ENCODE data around the gene FBLN2. TPM values are rescaled to one million over a fixed set of nuclear protein-coding genes. Genes with fewer than 3 reads are reported as not detected.

FBLN2 gene
- total RNA-seq, 1 experiment from 2014 or later = 7.4 TPM

DNA sequence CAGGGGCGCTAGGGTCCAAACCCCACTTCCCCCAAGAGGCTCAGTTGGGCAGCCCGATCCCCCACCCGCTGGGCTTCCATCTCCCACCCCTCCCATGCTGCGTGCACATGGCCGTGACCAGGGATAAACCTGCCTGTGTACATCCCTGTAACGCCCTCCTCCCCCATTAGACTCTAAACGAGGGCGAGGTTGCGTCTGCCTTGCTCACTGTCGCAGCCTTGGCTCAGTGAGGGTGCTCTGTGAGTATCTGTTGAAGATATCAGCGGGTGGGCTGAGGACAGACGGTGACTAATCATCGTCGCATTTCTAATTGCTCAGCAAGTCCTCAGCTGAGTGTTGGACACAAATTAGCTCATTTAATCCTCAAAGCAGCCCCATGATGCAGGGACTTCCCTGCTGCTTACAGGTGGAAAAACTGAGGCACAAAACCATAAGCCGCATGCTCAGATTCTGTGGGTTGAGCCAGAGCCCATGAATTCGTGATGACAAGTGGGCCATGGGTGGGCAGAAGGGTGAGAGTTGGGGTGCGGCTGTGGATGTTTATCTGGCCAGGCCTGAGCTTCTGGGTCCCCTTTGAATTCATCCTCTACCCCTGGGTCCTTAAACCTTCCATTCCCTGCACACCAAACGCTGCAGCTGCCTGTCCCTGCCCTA, 26.0 kb downstream of the FBLN2 start:
- no peak overlapping the region for H3K4me3 ChIP-seq
- H3K9me3 ChIP-seq (replicated peaks) = no peaks in the 10 kb centered on the region
- H3K27me3 ChIP-seq (replicated peaks) = no peaks in the 10 kb centered on the region
- DNase-seq (ENCODE audit: low read depth in 1 of 2, low spot score in 2 of 2) = no peak
- no peaks in the 10 kb centered on the region for H3K4me1 ChIP-seq (replicated peaks)
- H3K27ac ChIP-seq = no peak overlapping the region
- no peaks in the 10 kb centered on the region for H3K36me3 ChIP-seq

DNA sequence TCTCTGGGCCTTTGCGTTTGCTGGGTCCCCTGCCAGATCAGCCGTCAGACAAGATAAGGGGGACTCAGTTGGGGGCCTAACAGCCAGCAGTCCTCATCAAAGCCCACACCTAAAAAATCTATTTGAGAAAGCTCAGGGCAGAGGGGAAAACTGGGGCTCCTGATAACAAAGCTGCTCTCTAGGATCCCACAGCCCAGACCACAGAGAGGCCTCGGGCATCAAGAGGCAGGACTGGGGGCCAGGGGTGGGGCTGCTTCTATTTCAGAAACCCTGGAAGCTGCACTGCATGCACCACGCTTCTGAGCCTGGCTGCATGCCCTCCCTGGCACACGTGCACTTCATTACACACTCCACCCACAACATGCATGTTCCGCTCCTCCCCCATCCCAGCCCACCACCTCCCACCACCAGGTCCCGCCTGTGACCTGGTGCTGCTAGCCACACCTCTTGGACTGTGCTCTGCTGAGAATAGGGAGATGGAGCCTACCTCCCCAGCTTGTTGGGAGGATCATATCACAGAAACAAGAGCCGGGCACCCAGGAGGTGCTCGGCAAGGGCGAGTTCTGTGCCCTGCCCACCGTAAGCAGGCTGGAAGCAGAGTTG, 26.6 kb downstream of the FBLN2 start:
- no peak for DNase-seq (ENCODE audit: low read depth in 1 of 2, low spot score in 2 of 2)
- no peak overlapping the region for H3K4me3 ChIP-seq
- no peaks in the 10 kb centered on the region for H3K36me3 ChIP-seq
- H3K4me1 ChIP-seq (replicated peaks) = no peaks in the 10 kb centered on the region
- H3K27ac ChIP-seq = no peak overlapping the region
- no peaks in the 10 kb centered on the region for H3K27me3 ChIP-seq (replicated peaks)
- H3K9me3 ChIP-seq (replicated peaks) = no peaks in the 10 kb centered on the region

DNA sequence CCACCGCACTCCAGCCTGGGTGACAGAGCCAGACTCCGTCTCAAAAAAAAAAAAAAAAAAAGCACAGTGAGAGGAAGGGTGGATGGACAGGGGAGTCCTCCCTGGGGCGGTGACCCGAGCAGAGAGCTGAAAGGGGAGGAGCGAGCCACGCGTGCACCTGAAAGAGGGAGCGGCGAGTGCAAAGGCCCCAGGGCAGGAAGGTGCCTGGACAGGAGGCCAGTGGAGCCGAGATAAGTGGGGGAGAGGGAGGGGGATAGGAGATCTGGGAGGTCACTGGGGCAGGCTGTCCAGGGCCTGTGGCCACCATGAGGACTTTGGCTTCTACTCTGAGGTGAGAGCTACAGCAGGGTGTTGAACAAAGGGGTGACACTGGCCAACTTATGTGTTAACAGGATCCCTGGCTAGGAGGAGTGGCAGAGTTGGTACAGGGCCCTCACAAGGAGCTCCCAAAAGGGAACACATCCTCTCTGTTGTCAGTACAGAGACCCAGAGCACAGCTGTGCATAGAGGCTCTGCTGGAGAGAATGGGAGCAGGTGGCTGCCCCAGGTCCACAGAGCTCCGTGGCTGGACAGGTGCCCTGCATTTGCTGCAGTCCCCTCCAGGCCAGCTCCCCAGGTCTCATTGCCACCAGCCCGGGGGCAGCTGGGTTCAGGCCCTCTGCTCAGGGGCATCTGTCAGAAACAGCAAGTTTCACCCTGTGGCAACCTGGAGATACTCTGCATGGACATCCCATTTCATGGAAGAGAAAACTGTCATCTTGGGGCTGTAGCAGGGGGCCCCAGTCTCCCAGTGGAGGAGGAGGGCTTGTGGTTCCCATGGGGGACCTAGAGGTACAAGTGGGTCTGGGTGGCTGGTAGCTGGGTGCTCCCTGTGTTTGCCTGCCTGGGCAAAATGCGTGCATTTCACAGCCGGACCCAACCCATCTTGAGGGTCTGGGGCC, 28.5 kb downstream of the FBLN2 start:
- Histone ChIP-seq H3K36me3 (no peaks in the 10 kb centered on the region), H3K4me1 (replicated peaks) (no peaks in the 10 kb centered on the region), H3K9me3 (replicated peaks) (no peaks in the 10 kb centered on the region), H3K4me3 (no peak overlapping the region), H3K27ac (no peak overlapping the region), H3K27me3 (replicated peaks) (no peaks in the 10 kb centered on the region)
- DNase-seq (ENCODE audit: low read depth in 1 of 2, low spot score in 2 of 2) = no peak

DNA sequence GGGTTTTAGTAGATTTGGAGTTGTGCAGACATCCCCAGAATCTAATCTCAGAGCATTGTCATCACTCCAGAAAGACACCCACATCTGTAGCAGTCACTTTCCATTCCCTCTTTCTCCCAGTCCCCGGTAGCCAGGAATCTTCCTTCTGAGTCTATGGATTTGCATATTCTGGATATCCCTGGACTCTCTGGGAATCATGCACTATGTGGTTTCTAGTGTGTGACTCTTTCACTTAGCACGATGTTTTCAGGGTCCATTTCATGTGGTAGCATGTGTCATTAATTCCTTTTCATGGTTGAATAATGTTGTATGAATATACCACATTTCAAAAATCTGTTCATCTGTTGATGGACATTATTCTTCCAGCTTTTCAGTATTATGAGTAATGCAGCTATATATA, 29.3 kb downstream of the FBLN2 start:
- H3K4me3 ChIP-seq = no peak overlapping the region
- no peak overlapping the region for H3K27ac ChIP-seq
- H3K9me3 ChIP-seq (replicated peaks) = no peaks in the 10 kb centered on the region
- no peak for DNase-seq (ENCODE audit: low read depth in 1 of 2, low spot score in 2 of 2)
- no peaks in the 10 kb centered on the region for H3K4me1 ChIP-seq (replicated peaks)
- no peaks in the 10 kb centered on the region for H3K27me3 ChIP-seq (replicated peaks)
- no peaks in the 10 kb centered on the region for H3K36me3 ChIP-seq

DNA sequence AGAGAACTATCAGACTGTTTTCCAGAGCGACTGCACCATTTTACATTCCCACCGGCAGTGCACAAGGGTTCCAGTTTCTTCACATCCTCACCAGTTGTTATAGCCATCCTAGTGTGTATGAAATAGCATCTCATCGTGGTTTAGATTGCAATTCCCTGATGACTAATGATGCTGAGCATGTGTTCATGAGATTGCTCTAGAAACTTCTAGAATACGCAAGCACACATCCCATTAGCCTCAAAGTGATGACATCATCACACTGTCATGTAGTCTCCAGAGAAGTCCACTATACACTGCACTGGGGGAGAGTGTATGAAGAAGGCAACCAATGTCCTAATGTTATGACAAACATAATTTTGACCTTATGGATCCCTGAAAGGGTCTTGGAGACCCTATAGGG, 30.1 kb downstream of the FBLN2 start:
- Histone ChIP-seq H3K27ac (no peak overlapping the region), H3K36me3 (no peaks in the 10 kb centered on the region), H3K4me3 (no peak overlapping the region), H3K27me3 (replicated peaks) (no peaks in the 10 kb centered on the region), H3K9me3 (replicated peaks) (no peaks in the 10 kb centered on the region), H3K4me1 (replicated peaks) (no peaks in the 10 kb centered on the region)
- no peak for DNase-seq (ENCODE audit: low read depth in 1 of 2, low spot score in 2 of 2)

DNA sequence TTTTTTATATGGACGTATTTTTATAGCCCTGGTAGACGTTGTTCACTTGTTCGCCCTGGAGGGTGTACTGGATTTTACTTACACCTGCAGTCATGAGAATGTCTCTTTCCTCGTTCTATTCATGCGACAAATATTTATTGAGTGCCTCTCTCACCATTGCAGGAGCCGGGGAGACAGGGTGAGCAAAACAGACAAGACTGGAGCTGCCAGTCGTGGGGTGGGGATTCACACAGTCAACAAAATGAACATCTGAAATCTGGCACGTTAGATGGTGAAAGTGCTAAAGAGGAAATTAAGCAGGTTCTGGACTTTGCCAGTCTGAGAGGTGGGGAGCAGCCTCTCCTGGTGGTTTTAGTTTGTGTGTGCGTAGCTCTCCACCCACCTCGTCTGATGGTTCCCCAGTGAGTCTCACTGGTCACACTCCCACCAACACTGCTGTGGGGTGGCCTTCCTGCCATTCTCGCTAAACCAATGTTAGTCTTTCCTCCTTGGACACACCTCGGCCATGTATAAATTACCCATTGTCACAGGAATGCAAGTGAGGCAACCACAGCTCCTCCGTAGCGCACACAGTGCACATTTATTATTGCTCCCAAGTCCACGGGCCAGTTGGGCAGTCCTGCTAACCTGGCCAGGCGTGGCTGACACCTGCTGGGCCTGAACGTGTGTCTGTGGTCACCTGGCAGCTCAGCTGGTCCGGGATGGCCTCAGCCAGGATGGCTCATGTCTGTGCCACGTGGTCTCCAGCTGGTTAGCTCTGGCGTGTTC, 31.5 kb downstream of the FBLN2 start:
- Histone ChIP-seq H3K36me3 (no peaks in the 10 kb centered on the region), H3K4me1 (replicated peaks) (no peaks in the 10 kb centered on the region), H3K27ac (no peak overlapping the region), H3K27me3 (replicated peaks) (no peaks in the 10 kb centered on the region), H3K4me3 (no peak overlapping the region), H3K9me3 (replicated peaks) (no peaks in the 10 kb centered on the region)
- DNase-seq (ENCODE audit: low read depth in 1 of 2, low spot score in 2 of 2) = no peak

DNA sequence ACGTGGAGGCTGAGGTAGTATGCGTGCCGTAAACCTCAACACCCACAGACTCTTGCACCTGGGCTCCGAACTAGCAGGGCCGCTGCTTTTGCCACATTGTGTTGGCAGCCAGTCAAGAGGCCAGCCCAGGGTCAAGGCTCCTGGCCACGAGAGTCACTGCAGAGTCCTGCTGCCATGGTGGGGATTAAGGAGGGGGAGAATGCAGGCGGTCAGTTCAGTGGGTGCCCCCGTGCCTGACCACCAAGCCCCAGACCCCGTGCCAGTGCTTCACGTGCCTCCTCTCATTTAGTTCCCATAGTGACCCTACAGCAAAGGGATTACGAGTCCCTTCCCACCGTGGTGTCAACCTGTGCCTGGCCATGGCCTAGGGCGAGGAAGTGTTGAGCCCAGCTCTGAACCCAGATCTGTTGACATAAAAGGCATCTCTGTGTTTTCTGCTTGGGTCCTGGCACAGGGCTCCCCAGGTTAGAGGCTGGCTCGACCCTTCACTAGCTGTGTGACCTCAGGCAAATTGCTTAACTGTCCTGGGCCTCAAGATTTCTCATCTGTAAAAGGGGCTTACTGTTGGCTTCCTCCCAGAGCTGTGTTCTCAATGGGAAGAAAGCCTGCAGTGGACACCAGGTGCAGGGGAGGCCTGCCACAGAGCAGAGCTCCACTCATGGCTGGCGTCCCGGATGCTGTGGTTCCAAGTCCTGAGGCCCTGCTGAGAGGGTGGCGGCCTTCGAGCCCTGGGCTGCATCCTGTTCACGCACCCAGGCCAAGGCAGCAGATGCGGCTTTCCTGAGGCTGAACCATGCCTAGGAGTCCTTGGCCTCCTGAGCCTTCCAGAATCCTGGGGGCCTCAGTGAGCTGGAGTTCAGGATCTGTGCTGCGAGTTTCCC, 32.8 kb downstream of the FBLN2 start:
- no peak for DNase-seq (ENCODE audit: low read depth in 1 of 2, low spot score in 2 of 2)
- Histone ChIP-seq H3K27me3 (replicated peaks) (no peaks in the 10 kb centered on the region), H3K4me3 (no peak overlapping the region), H3K36me3 (no peaks in the 10 kb centered on the region), H3K27ac (no peak overlapping the region), H3K9me3 (replicated peaks) (no peaks in the 10 kb centered on the region), H3K4me1 (replicated peaks) (no peaks in the 10 kb centered on the region)

DNA sequence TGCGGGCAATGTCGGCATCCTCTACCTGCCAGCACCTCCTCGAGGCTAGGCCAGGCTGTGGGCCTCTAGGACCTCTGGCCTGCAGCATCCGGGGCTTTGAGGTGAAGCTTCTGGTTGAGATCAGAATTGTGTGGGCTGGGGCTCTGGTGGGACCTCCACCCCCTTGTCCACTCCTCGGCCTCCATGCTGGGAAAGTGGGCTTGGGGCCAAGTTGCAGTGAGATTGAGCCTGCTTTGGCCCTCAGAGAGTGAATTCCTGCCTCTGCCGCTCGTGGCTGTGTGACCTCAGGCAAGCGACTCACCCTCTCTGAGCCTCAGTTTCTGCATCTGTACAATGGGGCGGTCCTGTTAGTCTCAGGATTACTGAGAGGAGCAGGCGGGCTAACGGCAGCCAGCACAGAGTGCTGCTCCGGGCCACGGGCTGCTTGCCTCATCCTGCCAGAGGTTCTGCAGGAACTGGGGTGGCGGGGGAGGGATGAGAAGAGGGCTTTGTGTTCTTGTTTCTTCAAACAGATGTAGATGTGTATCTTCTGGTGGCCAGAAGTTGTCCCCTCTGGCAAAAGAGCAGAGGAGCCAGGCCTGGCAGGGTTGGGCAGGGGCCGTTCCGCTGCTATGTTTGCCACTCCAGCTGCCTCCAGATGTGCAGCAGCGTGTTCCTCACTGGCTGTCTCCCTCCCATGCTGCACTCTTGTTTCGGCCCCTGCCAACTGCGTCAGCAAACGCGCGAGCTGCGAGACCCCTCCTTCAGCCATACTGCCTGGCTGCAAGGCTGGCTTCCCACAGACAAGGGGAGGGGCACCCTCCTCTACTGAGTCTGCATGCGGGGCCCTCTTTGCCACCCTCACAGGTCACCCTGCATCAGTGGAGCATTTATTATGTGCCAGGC, 33.7 kb downstream of the FBLN2 start:
- H3K27ac ChIP-seq = no peak overlapping the region
- DNase-seq (ENCODE audit: low read depth in 1 of 2, low spot score in 2 of 2) = no peak
- H3K4me3 ChIP-seq = no peak overlapping the region
- no peaks in the 10 kb centered on the region for H3K27me3 ChIP-seq (replicated peaks)
- no peaks in the 10 kb centered on the region for H3K4me1 ChIP-seq (replicated peaks)
- H3K36me3 ChIP-seq = no peaks in the 10 kb centered on the region
- H3K9me3 ChIP-seq (replicated peaks) = no peaks in the 10 kb centered on the region

DNA sequence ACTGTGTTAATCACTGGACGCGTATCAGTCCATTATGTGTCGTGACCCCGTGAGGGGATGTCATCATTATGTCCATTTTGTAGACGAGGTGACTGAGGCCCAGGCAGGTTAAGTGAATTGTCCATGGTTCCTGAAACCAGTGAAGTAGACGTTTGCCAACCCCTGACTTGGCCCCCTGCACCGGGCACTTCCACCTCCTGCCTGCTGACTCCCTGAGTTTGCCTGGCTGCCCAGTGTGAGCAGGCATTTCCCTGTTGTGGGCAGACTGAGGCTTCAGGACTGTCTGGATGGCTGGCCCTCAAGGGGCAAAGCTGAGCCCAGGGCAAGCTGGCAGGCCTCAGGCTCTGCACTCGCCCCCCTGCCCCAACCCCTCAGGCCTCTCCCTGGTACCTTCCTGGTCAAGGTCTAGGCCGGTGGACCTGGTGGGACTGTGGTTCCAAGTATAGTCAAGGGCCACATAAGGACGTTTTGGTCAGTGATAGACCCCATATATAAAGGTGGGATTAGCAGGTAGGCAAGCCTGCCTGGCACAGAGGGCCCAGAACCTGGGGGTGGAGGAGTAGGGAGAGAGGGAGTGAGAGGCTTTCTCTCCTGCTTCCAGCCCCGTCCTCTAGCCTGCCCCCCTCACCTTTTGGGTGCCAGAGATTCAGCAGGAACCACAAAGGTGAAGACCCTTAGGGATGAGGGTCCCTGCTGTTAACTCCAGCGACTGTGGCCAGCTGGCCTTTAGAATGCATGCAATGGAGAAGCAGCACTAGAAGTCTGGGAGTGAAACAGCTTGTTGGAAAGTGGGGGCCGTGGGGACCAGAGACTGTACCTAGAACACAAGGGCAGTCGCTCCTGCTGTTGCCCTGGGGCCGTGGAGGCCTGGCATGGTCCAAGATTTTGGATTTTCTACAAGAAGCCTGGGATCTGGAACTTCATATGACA, 34.6 kb downstream of the FBLN2 start:
- H3K4me3 ChIP-seq = no peak overlapping the region
- no peak for DNase-seq (ENCODE audit: low read depth in 1 of 2, low spot score in 2 of 2)
- no peaks in the 10 kb centered on the region for H3K36me3 ChIP-seq
- no peaks in the 10 kb centered on the region for H3K27me3 ChIP-seq (replicated peaks)
- no peaks in the 10 kb centered on the region for H3K4me1 ChIP-seq (replicated peaks)
- H3K9me3 ChIP-seq (replicated peaks) = no peaks in the 10 kb centered on the region
- H3K27ac ChIP-seq = no peak overlapping the region

DNA sequence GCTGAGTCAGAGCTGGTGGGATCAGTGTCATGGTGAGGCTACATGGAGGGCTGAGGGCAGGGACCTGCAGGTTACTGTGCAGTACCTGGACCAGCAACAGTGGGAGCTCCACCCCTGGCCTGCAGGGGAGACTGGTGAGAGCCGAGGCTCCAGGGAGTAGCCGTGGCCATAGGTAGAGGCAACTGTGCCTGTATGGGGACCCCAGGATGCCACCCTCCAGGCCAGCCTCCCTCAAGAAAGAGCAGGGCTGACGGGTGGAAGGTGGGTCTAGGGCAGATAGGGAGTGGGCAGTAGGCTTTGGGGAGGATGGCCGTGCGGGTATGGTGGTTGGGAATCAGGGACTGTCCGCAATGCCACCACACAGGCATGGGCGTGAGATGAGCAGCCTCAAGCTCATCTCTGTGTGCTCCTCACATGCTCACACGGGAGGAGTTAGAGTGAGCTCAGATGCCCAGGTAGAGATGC, 35.5 kb downstream of the FBLN2 start:
- Histone ChIP-seq H3K27me3 (replicated peaks) (no peaks in the 10 kb centered on the region), H3K4me1 (replicated peaks) (no peaks in the 10 kb centered on the region), H3K9me3 (replicated peaks) (no peaks in the 10 kb centered on the region)

DNA sequence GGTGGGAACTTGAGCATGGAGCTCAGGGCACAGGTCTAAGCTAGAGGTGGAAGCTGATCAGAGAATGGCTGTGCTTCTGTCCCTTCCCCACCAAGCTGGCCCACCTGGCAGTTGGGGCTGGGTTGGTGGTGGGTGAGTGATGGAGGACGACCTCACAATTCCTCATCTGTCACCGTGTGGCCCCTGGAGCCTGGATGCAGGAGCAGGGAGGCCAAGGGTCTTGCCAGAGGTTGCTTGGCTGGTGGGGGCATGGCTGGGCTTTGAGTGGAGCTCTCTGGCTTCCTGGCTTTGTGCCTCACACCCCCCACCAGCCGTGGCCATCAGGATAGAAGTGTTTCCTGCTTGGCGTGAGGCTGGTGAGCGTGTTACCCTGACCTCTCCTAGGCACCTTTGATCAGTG, 36.0 kb downstream of the FBLN2 start:
- H3K4me1 ChIP-seq (replicated peaks) = no peaks in the 10 kb centered on the region

More for the DNA sequence above, 35.5 kb downstream of the FBLN2 start:
- H3K4me3 ChIP-seq = no peak overlapping the region
- DNase-seq (ENCODE audit: low read depth in 1 of 2, low spot score in 2 of 2) = no peak
- no peaks in the 10 kb centered on the region for H3K36me3 ChIP-seq
- H3K27ac ChIP-seq = no peak overlapping the region

More for the DNA sequence above, 36.0 kb downstream of the FBLN2 start:
- Histone ChIP-seq H3K27me3 (replicated peaks) (no peaks in the 10 kb centered on the region), H3K4me3 (no peak overlapping the region), H3K36me3 (no peaks in the 10 kb centered on the region), H3K27ac (no peak overlapping the region), H3K9me3 (replicated peaks) (no peaks in the 10 kb centered on the region)
- DNase-seq (ENCODE audit: low read depth in 1 of 2, low spot score in 2 of 2) = no peak
